ENCODE results near the gene AEBP1.

AEBP1 gene

GRCh38 chr7:44067064-44067951 lies 36.8 kb upstream of the AEBP1 start:
- DNase-seq = no peak

GRCh38 chr7:44068054-44068453 lies 36.1 kb upstream of the AEBP1 start:
- DNase-seq = no peak

- DNase-seq = no peak
Measured at GRCh38 chr7:44071726-44072363, 32.3 kb upstream of the AEBP1 start.

DNA sequence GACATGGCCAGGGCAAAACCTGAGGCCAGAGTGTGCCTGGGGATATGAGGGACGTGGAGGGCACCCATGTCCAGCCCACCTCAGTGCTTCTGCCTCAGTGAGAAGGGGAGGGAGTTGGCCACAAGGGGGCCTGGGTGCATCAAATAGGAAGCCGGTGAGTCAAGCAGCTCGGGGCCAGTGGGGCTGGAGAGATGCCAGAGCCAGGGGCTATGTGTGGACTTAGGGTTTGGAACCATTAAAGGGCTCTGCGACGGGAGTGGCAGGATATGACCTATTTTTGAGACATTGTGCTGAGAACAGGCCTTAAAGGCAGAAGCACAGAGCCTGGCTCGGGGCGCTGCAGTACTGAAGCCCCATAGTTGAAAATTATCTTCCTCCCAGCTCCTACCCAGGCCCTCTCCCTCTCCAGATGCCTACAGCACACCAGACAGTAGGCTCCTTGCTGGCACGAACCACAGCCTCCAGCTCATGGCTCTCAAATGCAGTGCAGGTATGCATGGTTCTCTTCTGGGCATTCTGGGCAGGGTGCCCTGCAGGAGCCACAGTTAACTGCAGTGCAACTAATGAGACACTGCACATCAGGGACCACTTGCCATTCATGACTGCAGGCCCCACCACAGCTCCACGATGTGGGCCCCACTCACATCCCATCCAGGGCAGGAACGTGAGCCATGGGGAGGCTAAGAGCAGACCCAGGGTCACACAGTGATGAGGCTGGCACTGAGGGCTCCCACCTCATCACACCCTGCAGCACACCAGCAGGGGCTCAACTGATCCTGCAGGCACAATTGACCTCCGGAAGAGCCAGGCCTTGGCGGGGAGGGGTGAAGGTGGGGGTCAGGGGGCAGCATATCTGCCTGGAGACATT lies 31.5 kb upstream of the AEBP1 start:
- DNase-seq = peak; percentile 68

DNA sequence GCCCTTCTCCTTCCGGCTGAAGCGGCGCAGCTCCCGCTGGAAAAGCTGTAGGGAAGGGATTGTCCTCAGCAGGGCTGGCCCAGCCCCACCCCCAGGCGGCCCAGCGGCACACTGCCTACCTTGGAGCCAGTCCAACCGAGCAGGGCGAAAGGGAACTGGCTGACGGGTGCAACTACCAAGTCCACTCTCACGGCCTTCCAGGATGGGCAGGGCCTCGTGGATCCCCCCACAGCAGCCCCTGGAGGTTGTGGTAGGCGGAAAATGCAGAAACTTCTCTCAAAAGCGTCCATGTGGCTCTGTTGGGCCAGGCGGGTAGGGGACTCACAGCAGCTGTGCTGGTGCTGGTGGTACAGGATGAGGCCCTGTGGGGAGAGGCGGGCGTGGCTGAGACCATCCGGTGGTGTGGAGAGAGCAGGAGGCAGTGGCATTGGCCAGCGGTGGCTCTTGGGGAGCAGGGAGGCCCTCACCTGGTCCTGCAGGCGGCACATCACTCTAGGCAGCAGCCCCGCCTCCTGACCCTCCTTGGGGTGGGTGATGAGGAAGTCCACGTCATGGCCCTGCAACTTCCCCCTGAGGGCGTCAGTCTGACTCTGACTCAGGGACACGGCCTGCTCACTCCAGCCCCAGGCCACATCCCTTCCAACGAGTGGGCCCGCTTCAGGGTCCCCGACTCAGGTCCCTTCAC lies 30.3 kb upstream of the AEBP1 start:
- no peak for DNase-seq

GRCh38 chr7:44074349-44074695 lies 29.8 kb upstream of the AEBP1 start:
- DNase-seq = no peak

DNA sequence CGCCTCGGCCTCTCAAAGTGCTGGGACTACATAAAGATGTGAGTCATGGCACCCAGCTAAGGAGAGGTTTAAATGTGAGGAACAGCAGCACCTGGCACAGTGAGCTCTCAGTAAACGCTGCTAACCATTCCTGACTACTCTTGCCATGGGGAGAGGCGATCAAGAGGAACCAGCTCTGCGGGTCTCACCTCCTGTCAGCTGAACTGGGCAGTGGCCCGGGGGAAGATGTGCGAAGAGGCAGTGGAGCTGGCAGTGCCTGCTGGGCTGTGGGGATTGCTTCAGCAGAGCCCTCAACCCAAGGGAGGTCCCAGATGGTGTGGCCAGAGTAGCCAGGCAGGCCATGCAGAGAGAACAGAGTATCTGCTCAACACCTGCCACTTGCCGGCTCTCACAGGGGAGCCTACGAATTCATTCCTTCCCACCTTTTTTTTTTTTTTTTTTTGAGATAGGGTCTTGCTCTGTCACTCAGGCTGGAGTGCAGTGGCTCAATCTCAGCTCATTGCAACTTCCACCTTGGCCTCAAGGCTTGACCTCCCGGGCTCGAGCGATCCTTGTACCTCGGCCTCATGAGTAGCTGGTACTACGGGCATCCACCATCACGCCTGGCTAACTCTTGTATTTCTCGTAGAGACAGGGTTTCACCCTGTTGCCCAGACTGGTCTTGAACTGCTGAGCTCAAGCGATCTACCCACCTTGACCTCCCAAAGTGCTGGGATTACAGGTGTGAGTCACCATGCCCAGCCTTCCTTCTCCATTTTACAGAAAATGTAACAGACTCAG lies 28.7 kb upstream of the AEBP1 start:
- DNase-seq = no peak

- DNase-seq = no peak
Measured at GRCh38 chr7:44076101-44076895, 27.8 kb upstream of the AEBP1 start.

DNA sequence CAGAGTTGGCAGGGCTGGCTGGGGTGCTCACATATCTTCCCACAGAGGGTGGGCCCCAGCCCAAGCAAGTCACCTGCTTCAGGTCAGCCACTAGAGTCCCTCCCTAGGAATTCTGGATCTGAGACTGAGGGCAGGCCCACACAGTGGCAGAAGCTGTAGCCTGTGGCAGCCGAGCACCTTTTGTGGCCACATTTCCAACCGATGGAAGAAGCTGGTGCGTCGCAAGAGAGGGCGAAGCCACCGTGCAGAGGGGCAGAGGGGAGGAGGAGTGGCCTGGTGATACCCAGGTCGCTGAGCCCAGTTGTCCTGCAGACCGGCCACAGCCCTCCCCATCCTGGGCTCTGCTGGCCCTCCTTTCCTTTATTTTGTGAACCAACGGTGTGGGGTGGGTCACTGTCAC lies 27.1 kb upstream of the AEBP1 start:
- no peak for DNase-seq

DNA sequence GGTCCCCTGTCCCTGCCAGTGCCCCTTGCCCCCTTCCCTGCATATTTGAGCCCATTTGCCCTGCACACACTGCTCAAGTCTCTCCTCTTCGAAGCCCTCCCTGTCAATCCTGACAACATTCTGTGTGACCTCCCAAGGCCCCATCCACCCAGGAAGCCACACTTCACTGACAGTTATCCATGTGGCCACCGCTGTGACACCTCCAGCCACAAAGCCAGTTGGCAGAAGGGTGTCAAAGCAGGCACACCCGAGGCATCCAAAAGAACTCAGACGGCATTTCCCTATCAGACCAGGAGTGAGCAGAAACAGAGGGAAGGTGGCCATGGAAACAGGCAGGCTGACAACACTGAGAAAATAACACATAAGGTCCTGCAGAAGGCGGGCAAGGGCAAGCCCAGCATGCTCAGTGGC lies 26.5 kb upstream of the AEBP1 start:
- DNase-seq = no peak

GRCh38 chr7:44078521-44078920 lies 25.6 kb upstream of the AEBP1 start:
- no peak for DNase-seq

GRCh38 chr7:44079331-44080021 lies 24.7 kb upstream of the AEBP1 start:
- no peak for DNase-seq

- DNase-seq = no peak
Measured at GRCh38 chr7:44080118-44080517, 24.0 kb upstream of the AEBP1 start.

DNA sequence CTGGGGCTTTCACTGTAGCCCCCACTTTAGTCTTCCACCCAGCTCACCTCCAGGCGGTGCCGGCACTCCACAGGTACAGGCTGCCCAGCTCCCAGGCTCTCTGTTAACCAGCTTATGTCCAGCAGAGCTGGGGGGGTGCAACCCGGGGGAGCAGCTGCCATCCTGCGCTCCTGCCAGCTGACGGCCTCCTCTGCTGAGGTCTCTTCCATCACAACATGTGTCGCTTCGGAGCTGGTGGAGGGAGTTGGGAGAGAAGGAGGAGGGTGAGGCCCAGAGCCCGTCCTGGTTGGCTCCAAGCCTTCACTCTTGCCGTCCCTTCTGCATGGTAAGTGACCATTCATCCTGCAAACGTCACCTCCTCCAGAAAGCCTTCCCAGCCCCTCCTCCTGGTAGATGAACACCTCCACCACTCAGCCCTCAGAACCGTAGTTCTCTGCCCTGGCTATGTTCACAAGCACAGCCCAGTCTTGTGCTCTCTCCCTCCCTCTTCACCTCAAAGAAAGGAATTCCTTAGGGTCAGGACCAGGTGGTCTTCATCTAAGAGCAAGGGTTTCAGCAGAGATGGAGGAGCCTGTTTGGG lies 23.4 kb upstream of the AEBP1 start:
- DNase-seq = no peak

- peak; percentile 97 for DNase-seq
Measured at GRCh38 chr7:44081266-44081748, 22.8 kb upstream of the AEBP1 start.

- DNase-seq = peak; percentile 99
Measured at GRCh38 chr7:44082541-44083207, 21.5 kb upstream of the AEBP1 start.

DNA sequence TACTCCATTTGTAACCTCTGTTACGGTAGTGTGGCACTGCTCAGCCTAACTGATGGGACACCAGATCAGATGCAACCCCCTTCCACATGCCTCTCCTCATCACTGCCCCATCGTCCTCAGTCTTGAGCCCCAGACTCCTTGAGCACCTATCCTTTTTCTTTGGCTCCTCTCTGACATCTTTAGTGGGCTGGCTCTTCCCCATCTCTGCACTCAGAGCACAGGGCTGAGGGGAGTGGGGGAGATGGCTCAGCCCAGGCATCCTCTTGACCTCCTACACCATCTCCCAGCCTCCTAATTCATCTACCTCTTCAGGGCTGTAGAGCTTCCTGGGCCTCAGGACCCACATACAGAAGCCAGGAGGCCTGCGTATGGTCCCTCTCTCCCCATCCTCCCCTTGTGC lies 20.3 kb upstream of the AEBP1 start:
- DNase-seq = no peak

DNA sequence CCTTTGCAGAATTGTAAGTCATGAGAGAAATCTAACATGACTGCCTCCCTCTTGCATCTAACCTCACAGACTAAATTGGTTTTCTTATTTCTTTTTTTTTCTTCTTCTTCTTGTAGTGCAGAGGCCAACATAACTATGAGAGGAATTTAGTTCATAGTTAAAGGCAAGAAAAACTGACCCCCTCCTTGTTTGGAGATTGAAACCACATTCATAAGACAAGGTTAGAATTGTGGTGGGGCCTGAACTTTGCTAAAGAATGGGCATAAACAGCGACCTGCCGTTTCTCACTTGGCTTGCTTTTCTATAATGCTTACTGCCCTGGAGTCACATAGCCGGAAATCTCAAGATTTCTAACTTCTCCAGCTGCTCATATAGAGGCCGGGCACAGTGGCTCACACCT lies 19.4 kb upstream of the AEBP1 start:
- DNase-seq = no peak

GRCh38 chr7:44085546-44085945 lies 18.6 kb upstream of the AEBP1 start:
- DNase-seq = no peak

GRCh38 chr7:44086627-44087026 lies 17.5 kb upstream of the AEBP1 start:
- DNase-seq = no peak

Data from hematopoietic multipotent progenitor cell treated with erythropoietin and hydrocortisone succinate and interleukin-3 and kit ligand, for 8 days (in vitro differentiated cells).